Measurements from ENCODE around the gene PTPRN2. TPM values are rescaled to one million over a fixed set of nuclear protein-coding genes. Genes with fewer than 3 reads are reported as not detected.

The PTPRN2 gene
- total RNA-seq, 2 experiments from 2014 or later: 0.46 to 0.51 TPM

DNA sequence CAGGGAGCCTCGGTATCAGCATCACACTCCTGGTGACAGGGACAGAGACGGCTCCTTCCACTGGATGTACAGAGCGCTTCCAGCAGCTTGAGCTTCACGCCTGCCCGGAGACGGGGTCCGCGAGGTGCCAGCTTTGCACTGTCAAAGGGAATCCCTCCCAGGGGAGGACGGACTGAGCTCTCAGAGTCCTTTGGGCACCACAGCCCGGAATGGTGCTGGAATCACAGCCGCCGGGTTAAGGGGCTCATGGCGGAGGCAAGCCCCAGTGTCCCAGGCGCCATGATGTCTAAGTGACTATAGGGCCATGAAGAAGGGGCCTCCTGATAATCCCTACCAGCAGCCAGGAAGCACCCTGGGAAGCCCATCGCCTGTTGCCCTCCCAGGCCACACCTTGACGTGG, 41.4 kb downstream of the PTPRN2 start:
- POLR2A ChIA-PET: no interaction called here
- ATAC-seq: no peak
- peaks cover 4% of the 10 kb centered on the region for H3K4me1 Mint-ChIP-seq

DNA sequence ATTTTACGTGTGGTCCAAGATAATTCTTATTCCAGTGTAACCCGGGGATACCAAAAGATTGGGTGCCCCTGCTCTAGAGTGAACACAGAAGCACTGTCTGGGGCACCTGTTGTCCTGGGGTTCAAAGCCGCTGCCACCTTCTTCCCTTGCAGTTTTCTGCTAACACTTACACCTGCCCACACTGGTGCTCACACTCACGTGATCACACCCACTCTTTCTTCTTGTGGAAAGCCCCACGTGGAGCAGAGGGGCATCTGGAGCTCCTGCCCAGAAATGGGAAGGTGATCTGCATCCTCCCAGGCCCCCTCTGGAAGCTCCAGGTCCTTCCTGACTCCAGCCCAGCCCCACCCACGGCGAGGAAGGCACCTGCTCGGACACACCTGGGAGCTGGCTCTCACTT, 42.9 kb downstream of the PTPRN2 start:
- intact Hi-C loops (cut with DNase I, micrococcal nuclease): no loop called here
- no peak overlapping the region for H3K27ac Mint-ChIP-seq
- H3K27me3 Mint-ChIP-seq: no peaks in the 10 kb centered on the region
- ATAC-seq: no peak
- POLR2A ChIA-PET: no interaction called here
- CTCF ChIA-PET: no interaction called here
- H3K4me1 Mint-ChIP-seq: peaks cover 5% of the 10 kb centered on the region
- no peaks in the 10 kb centered on the region for H3K36me3 Mint-ChIP-seq (ENCODE audit: low read depth)
- no peak for DNase-seq
- no peaks in the 10 kb centered on the region for H3K9me3 Mint-ChIP-seq (ENCODE audit: low read depth)
- no peak overlapping the region for H3K4me3 Mint-ChIP-seq

More for the DNA sequence above, 41.4 kb downstream of the PTPRN2 start:
- Mint-ChIP-seq H3K27me3 (no peaks in the 10 kb centered on the region), H3K4me3 (no peak overlapping the region), H3K27ac (no peak overlapping the region), H3K36me3 (ENCODE audit: low read depth) (no peaks in the 10 kb centered on the region), H3K9me3 (ENCODE audit: low read depth) (no peaks in the 10 kb centered on the region)
- DNase-seq: no peak
- CTCF ChIA-PET: no interaction called here
- intact Hi-C loops (cut with DNase I, micrococcal nuclease): no loop called here

DNA sequence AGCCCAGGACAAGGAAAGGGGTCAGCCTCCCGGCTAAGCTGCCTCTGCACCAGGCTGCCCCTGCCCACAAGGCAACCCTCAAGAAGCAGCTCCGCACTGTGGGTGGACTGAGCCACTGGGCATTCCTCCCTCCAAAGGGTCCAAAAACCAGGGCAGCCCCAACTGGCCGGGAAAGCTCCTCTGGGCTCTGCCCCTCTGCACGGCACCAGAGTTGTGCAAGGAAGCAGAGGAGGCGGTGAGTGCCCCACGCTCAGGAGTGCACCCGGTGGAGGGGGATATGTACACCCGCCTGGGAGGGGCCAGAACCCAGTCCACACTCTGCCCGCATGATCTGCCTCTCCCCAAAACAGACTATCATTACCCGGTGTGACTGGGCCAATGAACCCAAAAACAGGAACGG, 43.8 kb downstream of the PTPRN2 start:
- Mint-ChIP-seq H3K4me1 (peaks cover 5% of the 10 kb centered on the region), H3K27me3 (no peaks in the 10 kb centered on the region), H3K36me3 (ENCODE audit: low read depth) (no peaks in the 10 kb centered on the region), H3K9me3 (ENCODE audit: low read depth) (no peaks in the 10 kb centered on the region), H3K4me3 (no peak overlapping the region), H3K27ac (no peak overlapping the region)
- DNase-seq (no peak), ATAC-seq (no peak)
- intact Hi-C loops (cut with DNase I, micrococcal nuclease): no loop called here
- ChIA-PET POLR2A (no interaction called here), CTCF (no interaction called here)

DNA sequence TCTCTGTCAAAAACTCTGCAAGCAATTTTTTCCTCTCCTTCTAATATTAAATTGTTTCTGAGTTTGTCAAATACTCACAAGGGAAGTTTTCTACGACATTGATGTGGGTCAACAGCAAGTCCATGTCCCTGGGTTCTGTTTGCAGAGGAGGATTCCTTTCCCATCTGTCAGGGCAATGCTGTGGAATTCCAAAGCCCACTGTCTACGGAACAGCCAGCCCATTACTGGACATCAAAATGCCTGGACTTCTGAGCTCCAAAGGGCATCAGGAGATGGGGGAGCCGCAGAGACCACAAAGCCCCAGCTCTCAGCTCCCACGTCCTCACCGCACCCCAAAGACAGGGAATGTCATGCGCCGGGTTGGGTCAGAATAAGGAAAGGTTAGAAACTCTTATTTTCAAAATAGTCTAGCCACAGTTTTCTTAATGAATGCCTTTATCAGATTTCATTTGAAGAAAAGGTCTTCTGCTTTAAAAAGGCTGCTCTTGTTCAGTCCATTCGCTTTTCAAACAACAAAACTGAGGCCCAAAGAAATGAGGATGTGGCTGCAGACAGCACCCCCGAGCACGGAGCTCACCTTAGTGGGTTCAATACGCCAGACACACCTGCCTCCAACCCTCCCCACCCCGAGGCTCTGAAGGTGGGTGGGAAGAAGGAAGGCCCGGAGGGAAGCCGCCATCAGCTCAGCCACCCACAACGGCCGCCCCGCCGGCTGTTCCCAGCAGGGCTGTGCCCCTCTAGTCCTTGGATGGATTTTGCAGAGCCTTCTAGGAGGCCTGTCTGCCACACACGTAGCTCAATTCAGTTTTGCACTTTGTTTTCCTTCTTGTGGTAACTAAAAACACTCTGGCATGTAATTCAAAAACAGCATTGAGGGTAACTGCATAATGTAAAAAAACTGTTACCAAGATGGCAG, 44.7 kb downstream of the PTPRN2 start:
- intact Hi-C loops (cut with DNase I, micrococcal nuclease): no loop called here
- DNase-seq: no peak
- Mint-ChIP-seq H3K4me1 (peaks cover 5% of the 10 kb centered on the region), H3K27me3 (no peaks in the 10 kb centered on the region), H3K9me3 (ENCODE audit: low read depth) (no peaks in the 10 kb centered on the region), H3K4me3 (no peak overlapping the region), H3K27ac (no peak overlapping the region), H3K36me3 (ENCODE audit: low read depth) (no peaks in the 10 kb centered on the region)
- ChIA-PET POLR2A (no interaction called here), CTCF (no interaction called here)
- no peak for ATAC-seq

DNA sequence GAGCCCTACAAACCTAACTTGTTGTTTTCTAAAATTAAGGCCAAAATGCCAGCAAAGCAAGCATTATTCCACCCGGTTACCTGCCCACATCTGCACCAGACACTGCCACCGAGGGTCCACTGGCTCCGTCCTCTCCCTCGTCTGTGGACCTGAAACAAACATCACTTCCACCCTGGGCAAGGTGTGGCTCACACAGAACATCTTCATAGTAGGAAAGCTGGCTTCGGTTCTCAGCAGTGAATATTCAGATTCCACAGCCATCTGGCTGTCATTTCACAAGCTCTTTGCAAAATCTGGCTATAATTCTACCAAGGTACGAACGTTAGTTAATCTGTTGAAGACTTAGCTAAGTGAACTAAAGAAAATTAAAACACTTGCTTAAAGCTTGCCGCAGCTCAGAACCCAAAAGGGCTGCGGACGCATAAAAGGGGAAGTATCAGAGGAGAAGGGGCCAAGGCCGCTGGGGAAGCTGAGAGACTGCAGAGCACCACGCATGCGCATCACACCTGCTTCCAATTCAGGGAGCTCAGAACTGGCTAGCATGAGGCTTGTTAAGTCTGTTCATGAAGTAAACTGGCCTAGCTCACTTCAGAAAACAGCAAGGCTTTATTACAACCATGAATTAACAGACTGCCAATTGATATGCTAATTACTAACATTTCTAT, 46.1 kb downstream of the PTPRN2 start:
- Mint-ChIP-seq H3K36me3 (ENCODE audit: low read depth) (no peaks in the 10 kb centered on the region), H3K27ac (no peak overlapping the region), H3K9me3 (ENCODE audit: low read depth) (no peaks in the 10 kb centered on the region), H3K27me3 (no peaks in the 10 kb centered on the region), H3K4me3 (no peak overlapping the region), H3K4me1 (peaks cover 5% of the 10 kb centered on the region)
- intact Hi-C loops (cut with DNase I, micrococcal nuclease): no loop called here
- DNase-seq (peak; percentile 50), ATAC-seq (no peak)
- CTCF ChIA-PET: interaction anchor here (0.6 to 0.7 kb wide), 2 partner anchors 392 to 436 kb away, joined by 3 to 6 read pairs; no protein-coding TSS in a partner anchor
- POLR2A ChIA-PET: no interaction called here

DNA sequence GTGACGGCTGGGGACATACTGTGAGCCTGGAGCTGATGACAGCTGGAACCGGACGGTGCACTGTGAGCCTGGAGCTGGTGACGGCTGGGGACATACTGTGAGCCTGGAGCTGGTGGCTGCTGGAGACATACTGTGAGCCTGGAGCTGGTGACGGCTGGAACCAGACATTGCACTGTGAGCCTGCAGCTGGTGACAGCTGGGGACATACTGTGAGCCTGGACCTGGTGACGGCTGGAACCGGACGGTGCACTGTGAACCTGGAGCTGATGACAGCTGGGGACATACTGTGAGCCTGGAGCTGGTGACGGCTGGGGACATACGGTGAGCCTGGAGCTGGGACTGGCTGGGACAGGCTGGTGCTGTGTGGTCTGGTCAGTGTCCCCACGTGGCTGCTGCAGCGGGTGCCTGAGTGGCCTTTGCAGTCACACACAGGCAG, 47.9 kb downstream of the PTPRN2 start:
- ChIA-PET POLR2A (no interaction called here), CTCF (no interaction called here)
- Mint-ChIP-seq H3K36me3 (ENCODE audit: low read depth) (no peaks in the 10 kb centered on the region), H3K9me3 (ENCODE audit: low read depth) (no peaks in the 10 kb centered on the region), H3K27ac (no peak overlapping the region), H3K4me3 (no peak overlapping the region), H3K27me3 (no peaks in the 10 kb centered on the region), H3K4me1 (peaks cover 5% of the 10 kb centered on the region)
- ATAC-seq (no peak), DNase-seq (no peak)
- intact Hi-C loops (cut with DNase I, micrococcal nuclease): no loop called here

DNA sequence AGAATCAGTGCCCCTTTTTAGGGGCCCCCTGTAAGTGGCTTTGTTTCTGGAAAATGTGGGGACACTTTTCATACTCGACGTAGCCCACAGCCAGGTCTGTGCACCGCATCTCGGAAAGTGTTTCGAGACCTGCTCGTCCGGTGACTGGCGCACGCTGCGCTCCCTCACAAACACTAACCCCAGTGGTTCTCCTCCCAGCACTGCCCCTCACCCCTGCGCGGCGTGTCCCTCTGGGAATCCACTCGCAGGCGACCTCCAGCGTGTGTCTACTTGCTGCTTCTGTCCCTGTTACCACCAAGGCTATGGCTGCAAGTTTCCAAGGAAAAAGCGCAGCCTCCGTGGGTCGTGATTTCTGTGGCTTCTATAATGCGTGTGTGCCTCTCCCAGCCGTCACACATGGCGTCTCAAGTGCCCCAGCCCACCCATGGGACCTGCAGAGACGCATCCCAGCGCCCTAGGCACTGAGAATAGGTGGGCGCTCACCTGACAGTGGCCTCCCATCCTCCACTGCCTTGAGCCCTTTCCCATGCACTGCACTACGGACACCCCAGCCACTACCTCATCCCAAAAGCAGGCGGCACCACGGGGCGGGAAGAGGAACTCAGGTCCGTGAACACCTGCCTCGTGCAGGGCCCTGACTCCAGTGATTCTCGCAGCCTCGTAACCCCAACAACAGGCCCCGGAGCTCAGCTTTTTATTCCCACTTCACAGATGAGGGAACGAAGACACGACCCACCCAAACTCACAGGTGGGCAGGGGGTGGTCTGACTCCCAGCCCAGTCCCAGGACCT, 49.3 kb downstream of the PTPRN2 start:
- Mint-ChIP-seq H3K27ac (no peak overlapping the region), H3K4me3 (no peak overlapping the region), H3K36me3 (ENCODE audit: low read depth) (no peaks in the 10 kb centered on the region), H3K27me3 (no peaks in the 10 kb centered on the region), H3K4me1 (peaks cover 5% of the 10 kb centered on the region), H3K9me3 (ENCODE audit: low read depth) (no peaks in the 10 kb centered on the region)
- ChIA-PET POLR2A (no interaction called here), CTCF (no interaction called here)
- ATAC-seq: no peak
- intact Hi-C loops (cut with DNase I, micrococcal nuclease): no loop called here
- DNase-seq: no peak

DNA sequence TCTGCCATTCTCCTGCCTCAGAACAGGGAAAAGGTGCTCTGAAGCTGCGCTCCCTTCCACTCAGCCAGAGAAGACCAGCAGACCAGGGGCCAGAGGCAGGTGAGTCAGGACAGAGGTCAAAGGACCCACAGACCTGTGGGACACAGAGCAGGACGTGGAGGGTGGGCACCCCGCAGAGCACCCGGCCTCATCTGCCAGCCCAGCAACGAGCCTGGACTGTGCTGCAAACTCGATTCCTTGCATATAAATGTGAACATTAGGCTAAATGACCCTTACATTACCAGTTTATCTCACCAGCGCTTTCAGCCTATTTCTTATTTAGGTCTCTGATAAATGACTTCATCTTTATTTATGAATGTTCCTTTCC, 50.1 kb downstream of the PTPRN2 start:
- DNase-seq: no peak
- ChIA-PET POLR2A (no interaction called here), CTCF (no interaction called here)
- Mint-ChIP-seq H3K36me3 (ENCODE audit: low read depth) (no peaks in the 10 kb centered on the region), H3K27me3 (no peaks in the 10 kb centered on the region), H3K4me3 (no peak overlapping the region), H3K9me3 (ENCODE audit: low read depth) (no peaks in the 10 kb centered on the region), H3K4me1 (peaks cover 5% of the 10 kb centered on the region), H3K27ac (no peak overlapping the region)
- ATAC-seq: no peak
- intact Hi-C loops (cut with DNase I, micrococcal nuclease): no loop called here

DNA sequence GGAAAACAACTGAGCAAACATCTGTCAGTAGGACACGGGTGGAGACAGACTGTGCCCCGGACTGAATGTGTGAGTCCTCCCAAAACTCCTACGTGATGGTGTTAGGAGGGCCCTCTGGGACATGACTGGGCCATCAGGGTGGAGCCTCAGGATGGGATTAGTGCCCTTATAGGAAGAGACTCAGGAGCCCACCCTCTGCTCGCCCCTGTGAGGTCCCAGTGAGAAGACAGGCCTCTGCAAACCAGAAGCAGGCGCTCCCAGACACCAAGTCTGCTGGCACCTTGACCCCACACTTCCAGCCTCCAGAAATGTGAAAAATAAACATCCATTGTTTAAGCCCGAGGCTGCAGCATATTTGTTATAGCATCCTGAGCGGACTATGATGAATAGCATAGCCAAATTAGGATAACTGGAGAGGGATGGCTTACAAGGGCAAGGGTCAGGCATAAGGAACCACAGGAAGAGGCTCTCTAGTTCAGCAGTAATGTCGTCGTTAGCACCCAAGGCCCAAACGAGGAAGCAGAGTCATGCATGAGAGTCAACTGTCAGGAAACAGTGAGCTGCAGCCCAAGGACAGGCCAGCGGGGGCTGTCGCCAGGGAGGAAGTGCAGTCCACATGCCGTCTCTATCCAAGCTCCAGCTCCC, 50.6 kb downstream of the PTPRN2 start:
- no peaks in the 10 kb centered on the region for H3K36me3 Mint-ChIP-seq (ENCODE audit: low read depth)
- peaks cover 5% of the 10 kb centered on the region for H3K4me1 Mint-ChIP-seq
- no peak overlapping the region for H3K27ac Mint-ChIP-seq
- CTCF ChIA-PET: no interaction called here
- ATAC-seq (no peak), DNase-seq (no peak)
- POLR2A ChIA-PET: no interaction called here
- no peaks in the 10 kb centered on the region for H3K27me3 Mint-ChIP-seq
- no peak overlapping the region for H3K4me3 Mint-ChIP-seq
- intact Hi-C loops (cut with DNase I, micrococcal nuclease): no loop called here
- no peaks in the 10 kb centered on the region for H3K9me3 Mint-ChIP-seq (ENCODE audit: low read depth)

DNA sequence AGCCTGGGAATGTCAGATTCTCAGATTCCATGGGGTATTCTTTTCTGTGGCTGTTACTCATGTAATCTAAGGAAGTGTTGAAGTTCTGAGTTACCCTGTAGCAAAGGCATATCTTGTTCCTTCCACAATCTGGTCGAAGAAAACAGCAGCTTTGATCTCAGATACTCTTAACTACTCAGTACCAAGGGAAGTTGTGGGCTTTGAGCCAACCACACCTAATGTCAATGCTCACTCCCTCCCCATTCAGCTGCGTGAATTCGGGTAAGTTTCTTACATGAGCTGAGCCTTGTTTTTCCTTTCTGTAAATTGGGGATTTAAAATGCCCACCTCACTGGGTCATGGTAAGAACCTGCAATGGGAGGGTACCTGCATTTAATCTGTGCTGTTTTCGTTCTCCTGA, 52.5 kb downstream of the PTPRN2 start:
- H3K27me3 Mint-ChIP-seq: no peaks in the 10 kb centered on the region
- H3K4me1 Mint-ChIP-seq: no peaks in the 10 kb centered on the region
- H3K9me3 Mint-ChIP-seq (ENCODE audit: low read depth): no peaks in the 10 kb centered on the region
- DNase-seq (no peak), ATAC-seq (no peak)
- no peak overlapping the region for H3K4me3 Mint-ChIP-seq
- POLR2A ChIA-PET: no interaction called here
- CTCF ChIA-PET: no interaction called here
- intact Hi-C loops (cut with DNase I, micrococcal nuclease): no loop called here
- no peaks in the 10 kb centered on the region for H3K36me3 Mint-ChIP-seq (ENCODE audit: low read depth)
- H3K27ac Mint-ChIP-seq: no peak overlapping the region

DNA sequence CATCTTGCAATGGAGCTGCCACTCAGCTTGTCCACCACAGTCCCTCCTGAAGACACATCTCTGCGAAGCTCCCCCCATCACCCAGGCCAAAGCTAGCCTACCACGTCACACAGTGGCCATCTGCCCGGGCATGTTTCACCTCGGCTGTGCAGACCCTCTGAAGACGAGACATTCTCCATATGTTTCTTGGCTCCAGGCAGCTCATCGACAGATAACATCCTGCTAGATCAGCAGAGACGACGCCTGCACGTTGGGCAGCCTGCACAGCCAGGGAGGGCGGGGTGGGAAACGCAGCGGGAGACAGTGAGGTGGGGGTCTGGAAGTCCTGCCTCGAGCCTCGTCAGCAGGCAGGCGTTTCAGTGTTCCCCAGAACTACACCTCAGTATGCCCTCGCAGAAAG, 53.0 kb downstream of the PTPRN2 start:
- H3K36me3 Mint-ChIP-seq (ENCODE audit: low read depth): no peaks in the 10 kb centered on the region
- ChIA-PET POLR2A (no interaction called here), CTCF (no interaction called here)
- H3K4me1 Mint-ChIP-seq: no peaks in the 10 kb centered on the region
- no peak overlapping the region for H3K27ac Mint-ChIP-seq
- no peaks in the 10 kb centered on the region for H3K9me3 Mint-ChIP-seq (ENCODE audit: low read depth)
- no peaks in the 10 kb centered on the region for H3K27me3 Mint-ChIP-seq
- intact Hi-C loops (cut with DNase I, micrococcal nuclease): no loop called here
- DNase-seq: no peak
- no peak for ATAC-seq
- no peak overlapping the region for H3K4me3 Mint-ChIP-seq
